GM21360 (cell line): ENCODE results near the gene RXFP2.

Experiments
- ATAC-seq: cut with Tn5 transposase; IDR thresholded peaks from one replicate; pipeline ENCODE4 v1.9.1; 2021; ENCODE audit warnings: mild to moderate bottlenecking, moderate library complexity; ENCODE audit not compliant: unreplicated experiment

RXFP2 gene

GRCh38 chr13:31739226-31739625 lies at the start of gene RXFP2:
TSS of gene RXFP2 (plus strand) at chr13:31739526. CDS start at chr13:31739613, 87 bp downstream.
- ATAC-seq = no peak

- no peak for ATAC-seq
Observed at GRCh38 chr13:31697290-31697689, 42.0 kb upstream of the RXFP2 start.

GRCh38 chr13:31699650-31700049 lies 39.7 kb upstream of the RXFP2 start:
- no peak for ATAC-seq

GRCh38 chr13:31703780-31704179 lies 35.5 kb upstream of the RXFP2 start:
- no peak for ATAC-seq

GRCh38 chr13:31706105-31706504 lies 33.2 kb upstream of the RXFP2 start:
- ATAC-seq = no peak

GRCh38 chr13:31717583-31717982 lies 21.7 kb upstream of the RXFP2 start:
- ATAC-seq = no peak

GRCh38 chr13:31719214-31719613 lies 20.1 kb upstream of the RXFP2 start:
- ATAC-seq = no peak

- no peak for ATAC-seq
Observed at GRCh38 chr13:31722673-31723072, 16.7 kb upstream of the RXFP2 start.

GRCh38 chr13:31725841-31726240 lies 13.5 kb upstream of the RXFP2 start:
- no peak for ATAC-seq

- no peak for ATAC-seq
Observed at GRCh38 chr13:31731921-31732320, 7.4 kb upstream of the RXFP2 start.

- ATAC-seq = no peak
Observed at GRCh38 chr13:31733066-31733465, 6.3 kb upstream of the RXFP2 start.

- ATAC-seq = no peak
Observed at GRCh38 chr13:31733647-31734046, 5.7 kb upstream of the RXFP2 start.

- ATAC-seq = peak; percentile 83
Observed at GRCh38 chr13:31742097-31742734, 2.9 kb downstream of the RXFP2 start.

- ATAC-seq = no peak
Observed at GRCh38 chr13:31747291-31747690, 8.0 kb downstream of the RXFP2 start.

- ATAC-seq = no peak
Observed at GRCh38 chr13:31747966-31748365, 8.6 kb downstream of the RXFP2 start.

- ATAC-seq = no peak
Observed at GRCh38 chr13:31749929-31750328, 10.6 kb downstream of the RXFP2 start.

- ATAC-seq = no peak
Observed at GRCh38 chr13:31755211-31755610, 15.9 kb downstream of the RXFP2 start.

GRCh38 chr13:31755803-31756212 lies 16.5 kb downstream of the RXFP2 start:
- ATAC-seq = no peak

GRCh38 chr13:31756346-31756745 lies 17.0 kb downstream of the RXFP2 start:
- no peak for ATAC-seq

- no peak for ATAC-seq
Observed at GRCh38 chr13:31761951-31762350, 22.6 kb downstream of the RXFP2 start.

- no peak for ATAC-seq
Observed at GRCh38 chr13:31764556-31764955, 25.2 kb downstream of the RXFP2 start.

- ATAC-seq = no peak
Observed at GRCh38 chr13:31765138-31765785, 25.9 kb downstream of the RXFP2 start.
